HepG2 (cell line): ENCODE measurements around the gene CPNE8. TPM values are rescaled to one million over a fixed set of nuclear protein-coding genes. Genes with fewer than 3 reads are reported as not detected.

ENCODE experiments used
- AGO2 ChIP-seq: fragments of 200-400 bp; formaldehyde crosslinking; optimal IDR thresholded peaks from 2 replicates; pipeline ENCODE3; 2017; ENCODE audit warnings: mild to moderate bottlenecking, low read depth, low read length, moderate library complexity
- ELF3 ChIP-seq: IDR thresholded peaks from 2 replicates; pipeline ENCODE4 v1.6.1; 2016; ENCODE audit warnings: missing genetic modification reagents, missing compliant biosample characterization
- FOSL2 ChIP-seq: sonication (generic); formaldehyde crosslinking; IDR thresholded peaks from 2 replicates; pipeline ENCODE4 v1.4.0; 2020; ENCODE audit warnings: missing genetic modification reagents
- GZF1 ChIP-seq: sonication (generic); formaldehyde crosslinking; IDR thresholded peaks from 2 replicates; pipeline ENCODE4 v1.5.1; 2020; ENCODE audit warnings: mild to moderate bottlenecking, missing genetic modification reagents
- HNF4A ChIP-seq: sonication (generic); formaldehyde crosslinking; IDR thresholded peaks from 2 replicates; pipeline ENCODE4 v1.4.0; 2020; ENCODE audit warnings: missing genetic modification reagents
- IKZF4 ChIP-seq: sonication (generic); formaldehyde crosslinking; IDR thresholded peaks from 2 replicates; pipeline ENCODE4 v1.5.1; 2020; ENCODE audit warnings: borderline replicate concordance, mild to moderate bottlenecking, low read depth, missing genetic modification reagents; ENCODE audit errors: not compliant biosample characterization
- LCORL ChIP-seq, 2 experiments: fragments of 450-650 bp in 1 of 2; sonication (generic) in 1 of 2; formaldehyde crosslinking in 1 of 2; IDR thresholded peaks; 2 replicates each; pipeline versions ENCODE4 v1.5.0 to v1.6.1; 2017 to 2020; ENCODE audit warnings: antibody characterized with exemption in 1 of 2, missing genetic modification reagents in 1 of 2
- PCBP2 ChIP-seq: fragments of 200-400 bp; formaldehyde crosslinking; optimal IDR thresholded peaks from 2 replicates; pipeline ENCODE3; 2018; ENCODE audit warnings: low read length, low read depth; ENCODE audit not compliant: poor library complexity, severe bottlenecking
- RFX1 ChIP-seq: fragments of 450-650 bp; IDR thresholded peaks from 2 replicates; pipeline ENCODE4 v1.6.1; 2017
- SP2 ChIP-seq: sonication (generic); formaldehyde crosslinking; IDR thresholded peaks from 2 replicates; pipeline ENCODE4 v1.5.1; 2020; ENCODE audit warnings: mild to moderate bottlenecking, missing genetic modification reagents
- SRSF1 ChIP-seq: fragments of 200-400 bp; formaldehyde crosslinking; optimal IDR thresholded peaks from 2 replicates; pipeline ENCODE3; 2017; ENCODE audit warnings: mild to moderate bottlenecking, low read depth, low read length, moderate library complexity
- polyA plus RNA-seq, 8 experiments: library from polyadenylated mRNA; depleted of rRNA in 3 of 8; stranded (reverse) in 7 of 8; unstranded in 1 of 8; fragments of >200 nt; fragmentation: Illumina TruSeq in 4 of 8; extraction: Trizol in 4 of 8; gene quantifications; 2 replicates each; pipeline versions ENCODE4 v1.2.1 to v1.2.3, GENCODE V29; 2011 to 2016; ENCODE audit warnings: low read depth in 4 of 8, missing spikeins in 1 of 8, mixed read lengths in 1 of 8; ENCODE audit not compliant: insufficient read depth in 1 of 8
- total RNA-seq, 5 experiments: library from RNA; depleted of rRNA; stranded (reverse); fragments of >200 nt; fragmentation: Illumina TruSeq; extraction: Trizol; gene quantifications; 2 replicates each; pipeline ENCODE4 v1.2.3, GENCODE V29; 2016; ENCODE audit warnings: low read depth in 1 of 5
- TF ChIP-seq, protein P1 (sequence below): sonication (generic); formaldehyde crosslinking; IDR thresholded peaks from one replicate; pipeline ENCODE4 v1.5.1; 2020; ENCODE audit warnings: mild to moderate bottlenecking, missing genetic modification reagents; ENCODE audit errors: not compliant biosample characterization

CPNE8 gene
- total and polyA plus RNA-seq, 2 of the 13 experiments (the other 11 are each of a cell fraction or from before 2014, with no cell fraction given) = 2.4 to 2.7 TPM

- TF ChIP-seq FOSL2 (CRISPR knock-in tag) = no peak
- no peak for TF ChIP-seq LCORL (IDR thresholded peaks at IDR 0.05)
- TF ChIP-seq LCORL (CRISPR knock-in tag; IDR thresholded peaks at IDR 0.05) = no peak
- no peak for TF ChIP-seq SRSF1
- no peak for TF ChIP-seq SP2 (CRISPR knock-in tag)
- no peak for TF ChIP-seq AGO2
- no peak for TF ChIP-seq ELF3
- no peak for TF ChIP-seq PCBP2
- no peak for TF ChIP-seq RFX1
- no peak for TF ChIP-seq IKZF4 (CRISPR knock-in tag)
- no peak for TF ChIP-seq HNF4A (CRISPR knock-in tag)
- TF ChIP-seq, protein P1, sequence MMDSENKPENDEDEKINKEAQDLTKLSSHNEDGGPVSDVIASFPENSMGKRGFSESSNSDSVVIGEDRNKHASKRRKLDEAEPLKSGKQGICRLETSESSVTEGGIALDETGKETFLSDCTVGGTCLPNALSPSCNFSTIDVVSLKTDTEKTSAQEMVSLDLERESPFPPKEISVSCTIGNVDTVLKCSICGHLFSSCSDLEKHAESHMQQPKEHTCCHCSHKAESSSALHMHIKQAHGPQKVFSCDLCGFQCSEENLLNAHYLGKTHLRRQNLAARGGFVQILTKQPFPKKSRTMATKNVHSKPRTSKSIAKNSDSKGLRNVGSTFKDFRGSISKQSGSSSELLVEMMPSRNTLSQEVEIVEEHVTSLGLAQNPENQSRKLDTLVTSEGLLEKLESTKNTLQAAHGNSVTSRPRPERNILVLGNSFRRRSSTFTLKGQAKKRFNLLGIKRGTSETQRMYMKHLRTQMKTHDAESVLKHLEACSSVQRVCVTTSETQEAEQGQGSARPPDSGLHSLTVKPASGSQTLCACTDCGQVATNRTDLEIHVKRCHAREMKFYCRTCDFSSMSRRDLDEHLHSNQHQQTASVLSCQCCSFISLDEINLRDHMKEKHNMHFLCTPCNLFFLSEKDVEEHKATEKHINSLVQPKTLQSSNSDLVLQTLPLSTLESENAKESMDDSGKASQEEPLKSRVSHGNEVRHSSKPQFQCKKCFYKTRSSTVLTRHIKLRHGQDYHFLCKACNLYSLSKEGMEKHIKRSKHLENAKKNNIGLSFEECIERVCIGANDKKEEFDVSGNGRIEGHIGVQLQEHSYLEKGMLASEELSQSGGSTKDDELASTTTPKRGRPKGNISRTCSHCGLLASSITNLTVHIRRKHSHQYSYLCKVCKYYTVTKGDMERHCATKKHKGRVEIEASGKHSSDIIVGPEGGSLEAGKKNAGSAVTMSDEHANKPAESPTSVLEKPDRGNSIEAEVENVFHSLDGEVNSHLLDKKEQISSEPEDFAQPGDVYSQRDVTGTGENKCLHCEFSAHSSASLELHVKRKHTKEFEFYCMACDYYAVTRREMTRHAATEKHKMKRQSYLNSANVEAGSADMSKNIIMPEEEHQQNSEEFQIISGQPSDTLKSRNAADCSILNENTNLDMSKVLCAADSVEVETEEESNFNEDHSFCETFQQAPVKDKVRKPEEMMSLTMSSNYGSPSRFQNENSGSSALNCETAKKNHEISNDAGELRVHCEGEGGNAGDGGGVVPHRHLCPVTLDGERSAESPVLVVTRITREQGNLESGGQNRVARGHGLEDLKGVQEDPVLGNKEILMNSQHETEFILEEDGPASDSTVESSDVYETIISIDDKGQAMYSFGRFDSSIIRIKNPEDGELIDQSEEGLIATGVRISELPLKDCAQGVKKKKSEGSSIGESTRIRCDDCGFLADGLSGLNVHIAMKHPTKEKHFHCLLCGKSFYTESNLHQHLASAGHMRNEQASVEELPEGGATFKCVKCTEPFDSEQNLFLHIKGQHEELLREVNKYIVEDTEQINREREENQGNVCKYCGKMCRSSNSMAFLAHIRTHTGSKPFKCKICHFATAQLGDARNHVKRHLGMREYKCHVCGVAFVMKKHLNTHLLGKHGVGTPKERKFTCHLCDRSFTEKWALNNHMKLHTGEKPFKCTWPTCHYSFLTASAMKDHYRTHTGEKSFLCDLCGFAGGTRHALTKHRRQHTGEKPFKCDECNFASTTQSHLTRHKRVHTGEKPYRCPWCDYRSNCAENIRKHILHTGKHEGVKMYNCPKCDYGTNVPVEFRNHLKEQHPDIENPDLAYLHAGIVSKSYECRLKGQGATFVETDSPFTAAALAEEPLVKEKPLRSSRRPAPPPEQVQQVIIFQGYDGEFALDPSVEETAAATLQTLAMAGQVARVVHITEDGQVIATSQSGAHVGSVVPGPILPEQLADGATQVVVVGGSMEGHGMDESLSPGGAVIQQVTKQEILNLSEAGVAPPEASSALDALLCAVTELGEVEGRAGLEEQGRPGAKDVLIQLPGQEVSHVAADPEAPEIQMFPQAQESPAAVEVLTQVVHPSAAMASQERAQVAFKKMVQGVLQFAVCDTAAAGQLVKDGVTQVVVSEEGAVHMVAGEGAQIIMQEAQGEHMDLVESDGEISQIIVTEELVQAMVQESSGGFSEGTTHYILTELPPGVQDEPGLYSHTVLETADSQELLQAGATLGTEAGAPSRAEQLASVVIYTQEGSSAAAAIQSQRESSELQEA = no peak
- TF ChIP-seq GZF1 (CRISPR knock-in tag) = no peak
Observed at GRCh38 chr12:38919191-38919590, 13.8 kb upstream of the CPNE8 start (continued).
